Measurements from ENCODE around the gene PROS1. TPM values are rescaled to one million over a fixed set of nuclear protein-coding genes. Genes with fewer than 3 reads are reported as not detected.

The PROS1 gene
- 11.6 and 12.0 TPM in 2 replicates for total RNA-seq
- long read RNA-seq, transcript PROS1-202 (15 exons, 3,583 nt), result major isoform, 38 of 57 reads
- long read RNA-seq, partial matches to known transcripts, result 5 of 57 reads
- long read RNA-seq, other reads (novel, unspliced or antisense), result 12 of 57 reads

DNA sequence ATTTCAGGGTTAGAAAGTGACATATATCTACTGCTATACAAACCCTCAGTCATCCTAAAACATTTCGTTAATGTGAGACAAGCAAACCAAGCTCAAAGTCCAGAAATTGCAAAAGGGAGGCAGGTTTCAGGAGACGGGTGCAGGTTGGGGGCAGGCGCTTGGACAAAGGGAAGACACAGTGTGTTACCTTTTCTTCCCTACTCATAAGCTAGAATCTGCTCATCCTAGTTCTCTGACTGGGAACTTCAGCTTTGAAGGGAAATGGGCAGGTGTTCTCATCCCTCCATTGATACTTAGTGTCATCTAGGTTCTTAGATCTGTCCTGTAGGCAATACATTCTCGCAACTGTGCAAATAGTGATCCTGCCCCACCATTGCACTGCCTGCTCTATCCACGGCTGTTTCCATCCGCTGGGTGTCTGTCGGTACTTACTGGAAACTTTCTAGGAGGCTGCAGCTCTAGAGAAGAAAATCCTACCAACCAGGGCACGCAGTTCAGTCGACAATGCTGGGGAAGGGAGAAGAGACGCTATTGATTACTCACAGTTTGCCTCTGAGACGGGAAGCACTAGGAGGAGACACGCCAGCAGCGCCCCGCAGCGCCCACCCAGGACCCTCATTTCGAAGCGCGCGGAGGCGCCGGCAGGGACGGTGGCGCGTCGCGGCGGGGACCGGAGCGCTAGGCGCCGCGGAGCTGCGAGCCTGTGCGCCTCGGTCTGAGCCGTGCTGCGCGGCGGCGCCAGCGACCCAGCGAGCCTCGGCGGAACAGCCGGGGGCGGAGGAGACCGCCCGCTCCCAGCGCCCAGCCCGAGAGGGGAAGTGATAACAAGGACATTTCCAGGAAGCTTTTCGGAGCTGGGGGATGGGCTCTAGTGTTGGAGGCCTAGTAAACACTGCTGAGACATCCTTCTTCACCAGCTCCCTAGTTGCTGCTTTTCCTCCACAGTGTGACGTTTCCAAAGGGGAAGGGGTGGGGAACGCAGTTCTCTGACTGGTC lies at the start of gene PROS1:
PROS1 (minus strand) TSS at position 766 of the 996 bp plus-strand sequence; CDS start at position 619, 147 bp downstream.
- no peaks in the 10 kb centered on the region for H3K36me3 Mint-ChIP-seq (ENCODE audit: low read depth)
- peaks cover 13% of the 10 kb centered on the region for H3K4me1 Mint-ChIP-seq
- TF ChIP-seq, protein P1, sequence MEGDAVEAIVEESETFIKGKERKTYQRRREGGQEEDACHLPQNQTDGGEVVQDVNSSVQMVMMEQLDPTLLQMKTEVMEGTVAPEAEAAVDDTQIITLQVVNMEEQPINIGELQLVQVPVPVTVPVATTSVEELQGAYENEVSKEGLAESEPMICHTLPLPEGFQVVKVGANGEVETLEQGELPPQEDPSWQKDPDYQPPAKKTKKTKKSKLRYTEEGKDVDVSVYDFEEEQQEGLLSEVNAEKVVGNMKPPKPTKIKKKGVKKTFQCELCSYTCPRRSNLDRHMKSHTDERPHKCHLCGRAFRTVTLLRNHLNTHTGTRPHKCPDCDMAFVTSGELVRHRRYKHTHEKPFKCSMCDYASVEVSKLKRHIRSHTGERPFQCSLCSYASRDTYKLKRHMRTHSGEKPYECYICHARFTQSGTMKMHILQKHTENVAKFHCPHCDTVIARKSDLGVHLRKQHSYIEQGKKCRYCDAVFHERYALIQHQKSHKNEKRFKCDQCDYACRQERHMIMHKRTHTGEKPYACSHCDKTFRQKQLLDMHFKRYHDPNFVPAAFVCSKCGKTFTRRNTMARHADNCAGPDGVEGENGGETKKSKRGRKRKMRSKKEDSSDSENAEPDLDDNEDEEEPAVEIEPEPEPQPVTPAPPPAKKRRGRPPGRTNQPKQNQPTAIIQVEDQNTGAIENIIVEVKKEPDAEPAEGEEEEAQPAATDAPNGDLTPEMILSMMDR (conservative IDR thresholded peaks at IDR 0.05), result no peak
- H3K4me3 Mint-ChIP-seq, result peak within 1 kb of the TSS; percentile 91
- no peaks in the 10 kb centered on the region for H3K9me3 Mint-ChIP-seq
- H3K27ac Mint-ChIP-seq (ENCODE audit: unreplicated experiment), result peak within 1 kb of the TSS; percentile 97
- no peaks in the 10 kb centered on the region for H3K27me3 Mint-ChIP-seq (ENCODE audit: low read depth)
- DNase-seq (ENCODE audit: low read depth, low spot score), result peak; percentile 63

- H3K36me3 Mint-ChIP-seq (ENCODE audit: low read depth), result peaks cover 5% of the 10 kb centered on the region
- no peaks in the 10 kb centered on the region for H3K27me3 Mint-ChIP-seq (ENCODE audit: low read depth)
- H3K9me3 Mint-ChIP-seq, result no peaks in the 10 kb centered on the region
- no peak overlapping the region for H3K4me3 Mint-ChIP-seq
- TF ChIP-seq, protein P1 (conservative IDR thresholded peaks at IDR 0.05), result no peak
- H3K4me1 Mint-ChIP-seq, result no peaks in the 10 kb centered on the region
- no peak overlapping the region for H3K27ac Mint-ChIP-seq (ENCODE audit: unreplicated experiment)
- no peak for DNase-seq (ENCODE audit: low read depth, low spot score)
These were observed 46.6 kb upstream of the PROS1 start for GRCh38 chr3:94020293-94020692.

DNA sequence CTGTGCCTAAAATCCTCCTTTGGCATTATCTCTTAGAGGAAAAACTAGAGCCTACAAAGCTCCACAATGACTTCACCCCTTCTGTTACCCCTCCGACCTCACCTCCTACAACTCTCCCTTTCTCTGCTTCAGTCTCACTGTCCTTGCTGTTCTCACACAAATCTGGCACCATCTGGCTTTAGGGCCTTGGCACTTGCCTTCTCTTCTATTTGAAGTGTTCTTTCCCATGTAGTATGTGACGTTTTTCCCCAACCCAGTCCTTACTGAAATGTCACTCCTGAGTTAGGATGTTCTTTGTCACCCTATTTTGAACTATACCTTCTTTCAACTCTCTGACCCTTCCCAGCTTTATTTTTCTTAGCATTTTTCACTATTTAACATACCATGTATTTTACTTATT lies 46.0 kb upstream of the PROS1 start:
- Mint-ChIP-seq H3K9me3 (no peaks in the 10 kb centered on the region), H3K4me1 (no peaks in the 10 kb centered on the region), H3K4me3 (no peak overlapping the region), H3K27ac (ENCODE audit: unreplicated experiment) (no peak overlapping the region), H3K36me3 (ENCODE audit: low read depth) (peaks cover 5% of the 10 kb centered on the region), H3K27me3 (ENCODE audit: low read depth) (no peaks in the 10 kb centered on the region)
- TF ChIP-seq, protein P1 (conservative IDR thresholded peaks at IDR 0.05), result no peak
- DNase-seq (ENCODE audit: low read depth, low spot score), result no peak

DNA sequence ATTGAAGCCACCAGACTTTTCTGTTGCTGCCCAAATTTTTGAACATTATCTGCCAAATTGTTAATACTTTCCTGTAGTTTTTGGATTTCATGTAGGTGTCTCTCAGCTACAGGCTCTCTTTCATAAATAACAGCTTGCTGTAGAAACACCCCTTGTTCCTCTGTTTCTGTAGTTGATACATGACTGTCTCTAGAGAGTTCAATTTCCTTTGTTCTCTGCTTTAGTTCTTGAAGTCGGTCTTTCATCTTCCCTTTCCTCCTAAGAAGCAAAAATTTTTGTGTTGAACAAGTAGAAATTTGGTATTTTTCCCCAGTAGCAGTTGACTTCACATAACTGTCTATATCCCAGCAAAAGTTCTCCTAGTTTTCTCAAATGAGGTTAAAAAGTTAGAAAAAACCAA lies 41.3 kb upstream of the PROS1 start:
- Mint-ChIP-seq H3K36me3 (ENCODE audit: low read depth) (peaks cover 5% of the 10 kb centered on the region), H3K4me1 (no peaks in the 10 kb centered on the region), H3K4me3 (no peak overlapping the region), H3K27ac (ENCODE audit: unreplicated experiment) (no peak overlapping the region), H3K27me3 (ENCODE audit: low read depth) (no peaks in the 10 kb centered on the region), H3K9me3 (no peaks in the 10 kb centered on the region)
- no peak for DNase-seq (ENCODE audit: low read depth, low spot score)
- TF ChIP-seq, protein P1 (conservative IDR thresholded peaks at IDR 0.05), result no peak

- no peak for DNase-seq (ENCODE audit: low read depth, low spot score)
- no peaks in the 10 kb centered on the region for H3K27me3 Mint-ChIP-seq (ENCODE audit: low read depth)
- H3K27ac Mint-ChIP-seq (ENCODE audit: unreplicated experiment), result no peak overlapping the region
- H3K4me1 Mint-ChIP-seq, result no peaks in the 10 kb centered on the region
- H3K36me3 Mint-ChIP-seq (ENCODE audit: low read depth), result peaks cover 3% of the 10 kb centered on the region
- no peak overlapping the region for H3K4me3 Mint-ChIP-seq
- TF ChIP-seq, protein P1 (conservative IDR thresholded peaks at IDR 0.05), result no peak
- no peaks in the 10 kb centered on the region for H3K9me3 Mint-ChIP-seq
These were observed 38.5 kb upstream of the PROS1 start for GRCh38 chr3:94012185-94012584.
